HG03039 (cell line): ENCODE measurements around the gene CFAP126.
"Not testable (repeated sequence)": the region's sequence is repeated elsewhere in the genome, so short reads cannot be mapped to it uniquely, and the experiment has no call there.

Experiments used
- ATAC-seq: cut with Tn5 transposase; IDR thresholded peaks from one replicate; pipeline ENCODE4 v1.9.1; 2021; ENCODE audit warnings: mild to moderate bottlenecking, moderate library complexity; ENCODE audit not compliant: unreplicated experiment

CFAP126 gene

GRCh38 chr1:161382214-161383019 lies 14.7 kb upstream of the CFAP126 start:
- ATAC-seq: no peak

GRCh38 chr1:161381707-161382106 lies 14.0 kb upstream of the CFAP126 start:
- no peak for ATAC-seq

- ATAC-seq: no peak
Measured at GRCh38 chr1:161379071-161379470, 11.4 kb upstream of the CFAP126 start.

GRCh38 chr1:161378014-161378413 lies 10.3 kb upstream of the CFAP126 start:
- no peak for ATAC-seq

- ATAC-seq: no peak
Measured at GRCh38 chr1:161374373-161374772, 6.7 kb upstream of the CFAP126 start.

DNA sequence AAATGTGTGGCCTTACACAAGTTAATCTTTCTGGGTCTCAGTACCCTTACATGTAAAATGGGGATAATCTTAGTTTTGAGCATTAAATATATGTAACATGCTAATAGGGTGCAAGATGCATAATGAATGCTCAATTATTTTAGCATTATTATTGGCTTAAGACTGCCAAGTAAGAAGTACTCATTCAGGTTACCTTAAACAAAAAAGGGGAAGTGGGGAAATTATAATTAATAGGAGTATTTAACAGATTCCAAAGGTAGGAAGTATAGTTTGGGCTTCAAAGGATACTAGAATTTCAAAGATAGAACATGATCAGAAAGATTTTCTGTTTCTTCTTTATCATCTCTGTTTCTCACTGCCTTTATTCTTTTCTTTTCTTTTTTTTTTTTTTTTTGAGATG lies 5.8 kb upstream of the CFAP126 start:
- no peak for ATAC-seq

GRCh38 chr1:161365207-161365606 lies 2.5 kb downstream of the CFAP126 start:
- no peak for ATAC-seq

GRCh38 chr1:161364332-161364731 lies 3.3 kb downstream of the CFAP126 start:
- no peak for ATAC-seq

GRCh38 chr1:161359291-161359690 lies 8.4 kb downstream of the CFAP126 start:
- ATAC-seq: no peak

DNA sequence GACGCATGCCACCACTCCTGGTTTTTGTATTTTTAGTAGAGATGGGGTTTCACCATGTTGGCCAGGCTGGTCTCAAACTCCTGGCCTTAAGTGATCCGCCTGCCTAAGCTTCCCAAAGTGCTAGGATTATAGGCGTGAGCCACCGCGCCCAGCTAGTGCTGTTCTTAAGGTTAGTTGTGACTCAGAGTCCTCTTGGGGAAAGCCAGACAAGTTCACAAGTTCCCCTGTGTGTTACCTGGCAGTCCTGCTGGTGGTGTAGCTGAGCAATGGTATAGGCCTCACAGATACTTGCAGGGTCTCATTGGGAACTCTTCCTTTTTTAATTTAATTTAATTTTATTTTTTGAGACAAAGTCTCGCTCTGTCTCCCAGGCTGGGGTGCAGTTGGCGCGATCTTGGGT lies 10.6 kb downstream of the CFAP126 start:
- ATAC-seq: no peak

GRCh38 chr1:161351482-161351881 lies 16.2 kb downstream of the CFAP126 start:
- ATAC-seq: no peak

DNA sequence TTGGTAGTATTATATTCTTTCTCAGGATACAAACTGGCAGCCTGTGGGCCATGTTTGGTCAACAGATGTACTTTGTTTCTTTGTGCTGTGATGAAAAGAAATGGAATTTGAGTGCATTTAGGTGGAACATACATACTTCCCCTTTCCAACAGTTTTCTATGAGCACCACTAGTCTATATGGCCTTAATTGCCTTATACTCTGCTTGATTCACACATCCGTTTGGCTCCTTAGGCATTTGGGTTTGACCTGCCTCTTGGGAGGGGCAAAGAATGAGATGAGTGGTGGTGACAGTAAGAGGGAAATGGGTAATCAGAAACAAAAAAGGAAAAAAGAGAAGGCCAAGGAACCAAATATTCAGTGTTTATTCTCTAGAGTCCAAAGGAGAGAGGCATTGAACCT lies 17.0 kb downstream of the CFAP126 start:
- no peak for ATAC-seq

GRCh38 chr1:161342821-161343220 lies 24.9 kb downstream of the CFAP126 start:
- no peak for ATAC-seq

- no peak for ATAC-seq
Measured at GRCh38 chr1:161342177-161342576, 25.5 kb downstream of the CFAP126 start.

DNA sequence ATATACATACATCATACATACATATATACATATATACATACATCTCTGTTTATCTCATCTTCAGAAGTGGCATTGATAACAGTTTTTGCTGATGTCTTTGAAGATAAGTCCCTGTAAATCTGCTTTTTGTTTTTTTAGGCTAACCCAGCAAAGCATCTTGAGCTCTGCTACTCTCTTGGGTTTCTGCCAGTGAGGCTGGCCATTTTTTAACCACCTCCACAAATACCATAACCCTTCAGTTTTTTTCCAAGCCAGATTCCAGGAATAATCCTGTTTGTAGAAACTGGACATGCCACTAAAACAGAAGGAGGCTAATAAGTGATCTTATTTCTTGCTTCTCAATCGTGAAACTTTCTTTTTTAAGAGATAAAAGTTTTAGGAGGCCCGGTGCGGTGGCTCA lies 31.9 kb downstream of the CFAP126 start:
- ATAC-seq: no peak

DNA sequence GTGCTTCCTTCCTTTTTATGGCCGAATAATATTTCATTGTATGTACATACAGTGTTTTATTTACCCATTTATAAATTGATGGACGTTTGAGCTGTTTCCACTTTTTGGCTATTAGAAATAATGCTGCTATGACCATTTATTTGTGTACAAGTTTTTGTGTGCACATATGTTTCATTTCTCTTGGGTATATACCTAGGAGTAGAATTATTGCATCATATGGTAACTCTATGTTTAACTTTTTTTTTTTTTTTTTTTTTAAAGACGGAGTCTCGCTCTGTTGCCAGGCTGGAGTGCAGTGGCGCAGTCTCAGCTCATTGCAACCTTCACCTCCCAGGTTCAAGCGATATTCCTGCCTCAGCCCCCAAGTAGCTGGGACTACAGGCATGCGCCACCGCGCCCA lies 34.5 kb downstream of the CFAP126 start:
- no peak for ATAC-seq

DNA sequence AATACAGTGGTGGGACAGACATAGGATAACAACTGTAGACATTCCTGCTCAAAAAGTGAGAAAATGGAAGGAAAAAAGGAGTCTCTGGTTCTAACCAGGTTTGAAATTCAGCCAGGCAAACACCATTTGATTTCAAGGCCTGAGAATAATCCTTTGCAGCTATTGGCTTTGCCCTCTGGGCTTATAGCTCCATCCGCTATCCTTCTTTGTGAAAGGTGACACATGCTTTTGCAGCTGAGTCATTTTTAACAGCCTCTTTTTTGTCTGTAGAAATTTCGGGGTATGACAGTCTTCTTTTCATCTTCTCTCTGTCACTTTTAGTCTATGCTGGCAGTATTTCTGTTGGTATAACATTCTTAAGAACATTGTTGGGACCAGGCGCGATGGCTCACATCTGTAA lies 37.3 kb downstream of the CFAP126 start:
- ATAC-seq: no peak

- no peak for ATAC-seq
Measured at GRCh38 chr1:161324020-161324419, 43.7 kb downstream of the CFAP126 start.

DNA sequence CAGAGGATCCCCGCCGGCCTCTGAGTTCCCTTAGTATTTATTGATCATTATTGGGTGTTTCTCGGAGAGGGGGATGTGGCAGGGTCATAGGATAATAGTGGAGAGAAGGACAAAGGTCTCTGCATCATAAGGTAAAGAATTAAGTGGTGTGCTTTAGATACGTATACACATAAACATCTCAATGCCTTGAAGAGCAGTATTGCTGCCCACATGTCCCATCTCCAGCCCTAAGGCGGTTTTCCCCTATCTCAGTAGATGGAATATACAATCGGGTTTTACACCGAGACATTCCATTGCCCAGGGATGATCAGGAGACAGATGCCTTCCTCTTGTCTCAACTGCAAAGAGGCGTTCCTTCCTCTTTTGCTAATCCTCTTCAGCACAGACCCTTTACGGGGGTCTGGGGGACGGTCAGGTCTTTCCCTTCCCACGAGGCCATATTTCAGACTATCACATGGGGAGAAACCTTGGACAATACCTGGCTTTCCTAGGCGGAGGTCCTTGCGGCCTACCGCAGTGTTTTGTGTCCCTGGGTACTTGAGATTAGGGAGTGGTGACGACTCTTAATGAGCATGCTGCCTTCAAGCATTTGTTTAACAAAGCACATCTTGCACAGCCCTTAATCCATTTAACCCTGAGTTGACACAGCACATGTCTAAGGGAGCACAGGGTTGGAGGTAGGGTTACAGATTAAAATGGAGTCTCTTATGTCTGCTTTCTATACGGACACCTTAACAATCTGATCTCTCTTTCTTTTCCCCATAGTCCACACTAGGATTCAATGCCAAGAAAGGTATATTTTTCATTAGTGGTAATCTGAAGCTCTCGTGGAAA lies 51.6 kb downstream of the CFAP126 start:
- ATAC-seq: not testable (repeated sequence)
